Glutamatergic neuron (in vitro differentiated cells): Measurements from ENCODE around the gene MARK3. TPM values are rescaled to one million over a fixed set of nuclear protein-coding genes. Genes with fewer than 3 reads are reported as not detected.
"Not testable (repeated sequence)": the region's sequence is repeated elsewhere in the genome, so short reads cannot be mapped to it uniquely, and the experiment has no call there.

Source experiments
- DNase-seq: peaks from one replicate; pipeline ENCODE4 v3.0.0; 2022
- H3K27ac Mint-ChIP-seq: one replicate; pipeline ENCODE4 v1.8.0; 2020; ENCODE audit warnings: mild to moderate bottlenecking, mixed read lengths, inconsistent platforms; ENCODE audit not compliant: unreplicated experiment
- H3K27me3 Mint-ChIP-seq: one replicate; pipeline ENCODE4 v1.8.0; 2020; ENCODE audit warnings: mild to moderate bottlenecking, moderate library complexity, mixed read lengths, inconsistent platforms; ENCODE audit not compliant: unreplicated experiment
- H3K36me3 Mint-ChIP-seq: one replicate; pipeline ENCODE4 v1.8.0; 2020; ENCODE audit warnings: mild to moderate bottlenecking, mixed read lengths, inconsistent platforms; ENCODE audit not compliant: unreplicated experiment
- H3K4me1 Mint-ChIP-seq: one replicate; pipeline ENCODE4 v1.8.0; 2020; ENCODE audit warnings: mild to moderate bottlenecking, low read depth, mixed read lengths, inconsistent platforms; ENCODE audit not compliant: unreplicated experiment
- H3K4me3 Mint-ChIP-seq: one replicate; pipeline ENCODE4 v1.8.0; 2020; ENCODE audit warnings: mild to moderate bottlenecking, mixed read lengths, inconsistent platforms; ENCODE audit not compliant: unreplicated experiment
- H3K9me3 Mint-ChIP-seq: one replicate; pipeline ENCODE4 v1.8.0; 2020; ENCODE audit warnings: mild to moderate bottlenecking, moderate library complexity, mixed read lengths, inconsistent platforms; ENCODE audit not compliant: unreplicated experiment
- total RNA-seq: library from RNA; stranded (reverse); fragmentation: NEBNext Ultra II Directional; extraction: Animal tissue kit (Norgen Biotek cat#: 25700); gene quantifications from one replicate; pipeline ENCODE4 v1.2.1, GENCODE V29; 2021; ENCODE audit not compliant: unreplicated experiment
- TF ChIP-seq, protein P1 (sequence below): fragments of 200-600 bp; sonication (generic); IDR thresholded peaks from one replicate; pipeline ENCODE4 v1.5.0; 2021; ENCODE audit not compliant: partially characterized antibody, unreplicated experiment

MARK3 gene
- total RNA-seq, 1 donor from 2014 or later: 110 TPM

GRCh38 chr14:103522649-103523574 is 137.7 kb downstream of the MARK3 start, which contains the start of gene CKB:
CKB (minus strand) TSS chr14:103522830; CDS start chr14:103522493, 337 bp downstream.
- peaks cover 25% of the 10 kb centered on the region for H3K27me3 Mint-ChIP-seq
- no peaks in the 10 kb centered on the region for H3K36me3 Mint-ChIP-seq
- peaks cover 18% of the 10 kb centered on the region for H3K9me3 Mint-ChIP-seq
- peak; percentile 90 for DNase-seq
- H3K4me1 Mint-ChIP-seq: peaks cover 27% of the 10 kb centered on the region
- H3K27ac Mint-ChIP-seq: peak within 1 kb of the TSS; percentile 84
- peak within 1 kb of the TSS; percentile 82 for H3K4me3 Mint-ChIP-seq
- TF ChIP-seq, protein P1, sequence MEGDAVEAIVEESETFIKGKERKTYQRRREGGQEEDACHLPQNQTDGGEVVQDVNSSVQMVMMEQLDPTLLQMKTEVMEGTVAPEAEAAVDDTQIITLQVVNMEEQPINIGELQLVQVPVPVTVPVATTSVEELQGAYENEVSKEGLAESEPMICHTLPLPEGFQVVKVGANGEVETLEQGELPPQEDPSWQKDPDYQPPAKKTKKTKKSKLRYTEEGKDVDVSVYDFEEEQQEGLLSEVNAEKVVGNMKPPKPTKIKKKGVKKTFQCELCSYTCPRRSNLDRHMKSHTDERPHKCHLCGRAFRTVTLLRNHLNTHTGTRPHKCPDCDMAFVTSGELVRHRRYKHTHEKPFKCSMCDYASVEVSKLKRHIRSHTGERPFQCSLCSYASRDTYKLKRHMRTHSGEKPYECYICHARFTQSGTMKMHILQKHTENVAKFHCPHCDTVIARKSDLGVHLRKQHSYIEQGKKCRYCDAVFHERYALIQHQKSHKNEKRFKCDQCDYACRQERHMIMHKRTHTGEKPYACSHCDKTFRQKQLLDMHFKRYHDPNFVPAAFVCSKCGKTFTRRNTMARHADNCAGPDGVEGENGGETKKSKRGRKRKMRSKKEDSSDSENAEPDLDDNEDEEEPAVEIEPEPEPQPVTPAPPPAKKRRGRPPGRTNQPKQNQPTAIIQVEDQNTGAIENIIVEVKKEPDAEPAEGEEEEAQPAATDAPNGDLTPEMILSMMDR: no peak

GRCh38 chr14:103523575-103523954 is 138.3 kb downstream of the MARK3 start:
- DNase-seq: no peak
- H3K4me3 Mint-ChIP-seq: peak overlapping the region; percentile 82
- no peaks in the 10 kb centered on the region for H3K36me3 Mint-ChIP-seq
- peaks cover 30% of the 10 kb centered on the region for H3K4me1 Mint-ChIP-seq
- peaks cover 16% of the 10 kb centered on the region for H3K9me3 Mint-ChIP-seq
- peak overlapping the region; percentile 84 for H3K27ac Mint-ChIP-seq
- H3K27me3 Mint-ChIP-seq: peaks cover 25% of the 10 kb centered on the region
- TF ChIP-seq, protein P1: no peak

DNA sequence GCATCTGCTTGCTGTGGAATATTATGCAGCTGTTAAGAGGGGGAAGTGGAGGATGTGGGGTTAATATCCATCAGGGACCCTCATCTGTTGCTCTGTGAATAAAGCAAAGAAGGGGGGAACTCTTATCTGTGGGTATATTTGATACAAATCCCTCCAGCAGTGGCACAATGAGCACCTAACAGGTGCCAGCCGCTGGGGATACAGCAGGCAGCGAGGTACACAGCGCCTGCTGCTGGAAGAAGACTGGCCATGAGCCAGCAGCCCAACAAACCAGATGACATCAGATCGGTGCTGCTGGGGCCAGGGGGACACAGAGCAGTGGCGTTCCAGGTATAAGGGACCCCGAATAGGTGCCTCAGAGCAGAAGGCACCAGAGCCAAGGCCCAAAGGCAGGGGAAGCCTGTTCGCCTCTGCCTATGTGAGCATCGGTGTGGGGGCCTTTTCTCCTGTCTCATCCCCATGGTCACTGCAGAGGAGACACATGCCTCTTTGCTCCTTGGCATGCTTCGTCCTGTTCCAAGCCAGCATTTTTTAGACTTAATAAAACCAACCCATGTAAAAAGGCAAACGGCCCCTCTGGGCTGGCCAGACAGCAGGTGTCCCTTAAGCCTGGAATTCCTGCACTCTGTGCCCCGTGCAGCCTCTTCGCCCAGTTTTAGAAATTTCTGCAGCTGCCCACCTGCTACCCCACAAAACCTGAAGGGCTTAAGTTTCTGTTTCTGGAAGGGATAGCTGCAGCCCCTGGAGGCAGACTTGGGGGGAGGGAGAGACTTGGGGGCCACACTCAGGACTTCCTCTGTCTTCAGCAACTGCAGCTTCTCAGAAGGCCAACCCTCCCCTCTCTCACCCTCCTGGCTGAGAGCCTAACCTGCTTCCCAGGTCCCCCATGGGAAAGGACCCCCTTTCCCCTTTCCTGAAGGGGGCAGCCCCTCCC is 139.1 kb downstream of the MARK3 start:
- Mint-ChIP-seq H3K4me3 (peak overlapping the region; percentile 82), H3K9me3 (peaks cover 14% of the 10 kb centered on the region), H3K4me1 (peaks cover 30% of the 10 kb centered on the region), H3K27ac (peak overlapping the region; percentile 84), H3K27me3 (peaks cover 25% of the 10 kb centered on the region), H3K36me3 (no peaks in the 10 kb centered on the region)
- DNase-seq: no peak
- TF ChIP-seq, protein P1: no peak

DNA sequence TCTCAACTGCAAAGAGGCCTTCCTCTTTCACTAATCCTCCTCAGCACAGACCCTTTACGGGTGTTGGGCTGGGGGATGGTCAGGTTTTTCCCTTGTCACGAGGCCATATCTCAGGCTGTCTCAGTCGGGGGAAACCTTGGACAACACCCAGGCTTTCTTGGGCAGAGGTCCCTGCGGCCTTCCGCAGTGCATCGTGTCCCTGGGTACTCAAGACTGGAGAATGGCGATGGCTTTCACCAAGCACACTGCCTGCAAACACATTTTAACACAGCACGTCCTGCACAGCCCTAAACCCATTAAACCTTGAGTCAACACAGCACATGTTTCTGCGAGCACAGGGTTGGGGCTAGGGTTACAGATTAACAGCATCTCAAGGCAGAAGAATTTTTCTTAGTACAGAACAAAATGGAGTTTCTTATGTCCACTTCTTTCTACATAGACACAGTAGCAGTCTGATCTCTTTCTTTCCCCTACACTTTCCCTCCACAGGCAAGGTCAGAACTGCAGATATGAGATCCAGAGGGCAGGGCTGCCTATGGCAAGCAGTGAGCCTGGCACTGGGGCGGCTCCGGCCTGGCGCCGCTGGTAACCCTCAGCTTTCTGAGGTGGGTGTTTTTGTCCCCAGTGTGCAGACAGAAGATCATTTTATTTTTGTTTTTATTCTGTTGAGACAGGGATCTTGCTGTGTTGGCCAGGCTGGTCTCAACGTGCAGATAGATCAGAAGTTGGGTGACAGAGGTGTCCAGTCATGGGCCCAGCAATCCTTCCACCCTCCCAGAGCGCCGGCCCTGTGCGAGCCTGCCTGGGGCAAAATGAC is 140.4 kb downstream of the MARK3 start:
- H3K36me3 Mint-ChIP-seq, DNase-seq, H3K9me3 Mint-ChIP-seq: not testable (repeated sequence)
- H3K27me3 Mint-ChIP-seq: peaks cover 21% of the 10 kb centered on the region
- peaks cover 29% of the 10 kb centered on the region for H3K4me1 Mint-ChIP-seq
- H3K27ac Mint-ChIP-seq: peak overlapping the region; percentile 64
- H3K4me3 Mint-ChIP-seq: peak overlapping the region; percentile 52
